Activated naive CD4-positive, alpha-beta T cell treated with anti-CD3 and anti-CD28 coated beads, Interleukin-2, amount 50 U/mL, for 24 hours (primary cell): ENCODE data around the gene WNT6.
A peak's percentile ranks its signal among the peaks of the same experiment; 100 is the strongest.

Experiments used
- H3K27ac Mint-ChIP-seq: one replicate; pipeline ENCODE4 v1.8.0; 2021; ENCODE audit warnings: mild to moderate bottlenecking, mixed read lengths
- H3K27me3 Mint-ChIP-seq: one replicate; pipeline ENCODE4 v1.8.0; 2021; ENCODE audit warnings: mixed read lengths
- H3K36me3 Mint-ChIP-seq: one replicate; pipeline ENCODE4 v1.8.0; 2021; ENCODE audit warnings: mixed read lengths
- H3K4me1 Mint-ChIP-seq: one replicate; pipeline ENCODE4 v1.8.0; 2021; ENCODE audit warnings: mixed read lengths
- H3K4me3 Mint-ChIP-seq: one replicate; pipeline ENCODE4 v1.8.0; 2021; ENCODE audit warnings: mild to moderate bottlenecking, mixed read lengths
- H3K9me3 Mint-ChIP-seq: one replicate; pipeline ENCODE4 v1.8.0; 2021; ENCODE audit warnings: mixed read lengths

Gene WNT6

GRCh38 chr2:218877891-218878290, 18.3 kb downstream of the WNT6 start:
- H3K9me3 Mint-ChIP-seq: no peaks in the 10 kb centered on the region
- peaks cover 51% of the 10 kb centered on the region for H3K4me1 Mint-ChIP-seq
- no peak overlapping the region for H3K4me3 Mint-ChIP-seq
- H3K27me3 Mint-ChIP-seq: peaks cover 13% of the 10 kb centered on the region
- H3K36me3 Mint-ChIP-seq: no peaks in the 10 kb centered on the region
- no peak overlapping the region for H3K27ac Mint-ChIP-seq

GRCh38 chr2:218878486-218878885, 18.9 kb downstream of the WNT6 start:
- Mint-ChIP-seq H3K27ac (no peak overlapping the region), H3K9me3 (no peaks in the 10 kb centered on the region), H3K4me3 (no peak overlapping the region), H3K4me1 (peaks cover 51% of the 10 kb centered on the region), H3K36me3 (no peaks in the 10 kb centered on the region), H3K27me3 (peaks cover 11% of the 10 kb centered on the region)

- H3K9me3 Mint-ChIP-seq: no peaks in the 10 kb centered on the region
- H3K27ac Mint-ChIP-seq: no peak overlapping the region
- H3K4me1 Mint-ChIP-seq: peaks cover 50% of the 10 kb centered on the region
- peaks cover 10% of the 10 kb centered on the region for H3K27me3 Mint-ChIP-seq
- no peaks in the 10 kb centered on the region for H3K36me3 Mint-ChIP-seq
- peak overlapping the region; percentile 87 for H3K4me3 Mint-ChIP-seq
Measured at GRCh38 chr2:218878926-218879761, 19.5 kb downstream of the WNT6 start.

- H3K4me1 Mint-ChIP-seq: peaks cover 52% of the 10 kb centered on the region
- H3K36me3 Mint-ChIP-seq: no peaks in the 10 kb centered on the region
- peak overlapping the region; percentile 87 for H3K4me3 Mint-ChIP-seq
- no peak overlapping the region for H3K27ac Mint-ChIP-seq
- peaks cover 4% of the 10 kb centered on the region for H3K27me3 Mint-ChIP-seq
- H3K9me3 Mint-ChIP-seq: no peaks in the 10 kb centered on the region
Measured at GRCh38 chr2:218879776-218880101, 20.1 kb downstream of the WNT6 start.

- Mint-ChIP-seq H3K27me3 (peaks cover 3% of the 10 kb centered on the region), H3K9me3 (no peaks in the 10 kb centered on the region), H3K36me3 (no peaks in the 10 kb centered on the region), H3K4me3 (peak within 1 kb of the TSS; percentile 87), H3K4me1 (peaks cover 57% of the 10 kb centered on the region), H3K27ac (peak within 1 kb of the TSS; percentile 56)
Measured at GRCh38 chr2:218880102-218880858, 20.7 kb downstream of the WNT6 start, which contains the start of gene WNT10A. TSS of gene WNT10A (plus strand) at chr2:218880852. CDS start at chr2:218880996, 144 bp downstream.

GRCh38 chr2:218880859-218881594, 21.4 kb downstream of the WNT6 start:
- peak overlapping the region; percentile 52 for H3K27ac Mint-ChIP-seq
- H3K27me3 Mint-ChIP-seq: peaks cover 1% of the 10 kb centered on the region
- H3K4me1 Mint-ChIP-seq: peaks cover 63% of the 10 kb centered on the region
- peak overlapping the region; percentile 72 for H3K4me3 Mint-ChIP-seq
- H3K36me3 Mint-ChIP-seq: no peaks in the 10 kb centered on the region
- H3K9me3 Mint-ChIP-seq: no peaks in the 10 kb centered on the region

- Mint-ChIP-seq H3K27me3 (no peaks in the 10 kb centered on the region), H3K27ac (no peak overlapping the region), H3K9me3 (no peaks in the 10 kb centered on the region), H3K4me1 (peaks cover 61% of the 10 kb centered on the region), H3K4me3 (peak overlapping the region; percentile 43), H3K36me3 (no peaks in the 10 kb centered on the region)
Measured at GRCh38 chr2:218881744-218882460, 22.3 kb downstream of the WNT6 start.

- Mint-ChIP-seq H3K27ac (no peak overlapping the region), H3K27me3 (no peaks in the 10 kb centered on the region), H3K9me3 (no peaks in the 10 kb centered on the region), H3K4me1 (peaks cover 56% of the 10 kb centered on the region), H3K4me3 (no peak overlapping the region), H3K36me3 (no peaks in the 10 kb centered on the region)
Measured at GRCh38 chr2:218882461-218882816, 22.8 kb downstream of the WNT6 start.

- Mint-ChIP-seq H3K4me1 (peaks cover 55% of the 10 kb centered on the region), H3K9me3 (no peaks in the 10 kb centered on the region), H3K36me3 (no peaks in the 10 kb centered on the region), H3K4me3 (peak overlapping the region; percentile 61), H3K27me3 (no peaks in the 10 kb centered on the region), H3K27ac (no peak overlapping the region)
Measured at GRCh38 chr2:218882866-218883366, 23.3 kb downstream of the WNT6 start.

- Mint-ChIP-seq H3K27ac (no peak overlapping the region), H3K9me3 (no peaks in the 10 kb centered on the region), H3K36me3 (no peaks in the 10 kb centered on the region), H3K27me3 (no peaks in the 10 kb centered on the region), H3K4me3 (peak overlapping the region; percentile 67), H3K4me1 (peaks cover 55% of the 10 kb centered on the region)
Measured at GRCh38 chr2:218883491-218884490, 24.2 kb downstream of the WNT6 start.

- Mint-ChIP-seq H3K4me1 (peaks cover 50% of the 10 kb centered on the region), H3K27me3 (no peaks in the 10 kb centered on the region), H3K27ac (peak overlapping the region; percentile 66), H3K9me3 (no peaks in the 10 kb centered on the region), H3K36me3 (no peaks in the 10 kb centered on the region), H3K4me3 (peak overlapping the region; percentile 67)
Measured at GRCh38 chr2:218884519-218884918, 24.9 kb downstream of the WNT6 start.

GRCh38 chr2:218885981-218886947, 26.7 kb downstream of the WNT6 start:
- Mint-ChIP-seq H3K4me3 (no peak overlapping the region), H3K36me3 (no peaks in the 10 kb centered on the region), H3K4me1 (peaks cover 39% of the 10 kb centered on the region), H3K27me3 (no peaks in the 10 kb centered on the region), H3K27ac (no peak overlapping the region), H3K9me3 (no peaks in the 10 kb centered on the region)

- Mint-ChIP-seq H3K4me3 (no peak overlapping the region), H3K27me3 (no peaks in the 10 kb centered on the region), H3K27ac (no peak overlapping the region), H3K36me3 (no peaks in the 10 kb centered on the region), H3K9me3 (no peaks in the 10 kb centered on the region), H3K4me1 (peaks cover 40% of the 10 kb centered on the region)
Measured at GRCh38 chr2:218887079-218887478, 27.5 kb downstream of the WNT6 start.
